BLaER1 treated with 17β-estradiol and CSF1 and Interleukin-3, amounts not matched to agents 10 nM and 100 nM (cell line): ENCODE data around the gene FOXA2.
"Not testable (repeated sequence)": the region's sequence is repeated elsewhere in the genome, so short reads cannot be mapped to it uniquely, and the experiment has no call there.

ENCODE experiments used
- H3K27ac ChIP-seq, 11 experiments: shearing (Covaris generic); formaldehyde crosslinking; 2 replicates each; pipeline ENCODE4 v1.8.1; 2022
- H3K27me3 ChIP-seq, 11 experiments: shearing (Covaris generic); formaldehyde crosslinking; 2 replicates each; pipeline ENCODE4 v1.8.1; 2022
- H3K36me3 ChIP-seq, 11 experiments: shearing (Covaris generic); formaldehyde crosslinking; 2 replicates each; pipeline ENCODE4 v1.8.1; 2022
- H3K4me1 ChIP-seq, 10 experiments: shearing (Covaris generic); formaldehyde crosslinking; 2 replicates each; pipeline ENCODE4 v1.8.1; 2022
- H3K4me2 ChIP-seq, 11 experiments: shearing (Covaris generic); formaldehyde crosslinking; 2 replicates each; pipeline ENCODE4 v1.8.1; 2022
- H3K4me3 ChIP-seq, 10 experiments: shearing (Covaris generic); formaldehyde crosslinking; 2 replicates each; pipeline ENCODE4 v1.8.1; 2022
- H3K9ac ChIP-seq, 11 experiments: shearing (Covaris generic); formaldehyde crosslinking; 2 replicates each; pipeline ENCODE4 v1.8.1; 2022
- H3K9me3 ChIP-seq, 11 experiments: shearing (Covaris generic); formaldehyde crosslinking; replicated peaks in 1 of 11; 2 replicates each; pipeline ENCODE4 v1.8.1; 2022
- H4K20me1 ChIP-seq, 11 experiments: shearing (Covaris generic); formaldehyde crosslinking; 2 replicates each; pipeline ENCODE4 v1.8.1; 2022
- Cebpa-rat ChIP-seq, 11 experiments: shearing (Covaris generic); IDR thresholded peaks; 2 replicates each; pipeline ENCODE4 v1.8.1; 2022

Gene FOXA2

GRCh38 chr20:22557403-22558276, 26.7 kb downstream of the FOXA2 start:
- H3K9ac ChIP-seq, result no peak overlapping the region
- peaks cover 50 to 56% (median 53%) of the 10 kb centered on the region in 11 experiments for H3K27me3 ChIP-seq
- H3K27ac ChIP-seq, result no peak overlapping the region
- TF ChIP-seq Cebpa-rat (IDR thresholded peaks at IDR 0.05), result no peak
- H3K9me3 ChIP-seq, result peaks cover 0 to 21% (median 0%) of the 10 kb centered on the region in 11 experiments; a peak in 9 of 22 replicates
- no peak overlapping the region for H3K4me2 ChIP-seq
- H4K20me1 ChIP-seq, result peaks cover 0 to 11% (median 0%) of the 10 kb centered on the region in 11 experiments; a peak in 4 of 22 replicates
- H3K36me3 ChIP-seq, result no peaks in the 10 kb centered on the region
- no peaks in the 10 kb centered on the region for H3K4me1 ChIP-seq
- no peak overlapping the region for H3K4me3 ChIP-seq

GRCh38 chr20:22556565-22557056, 27.8 kb downstream of the FOXA2 start:
- TF ChIP-seq Cebpa-rat (IDR thresholded peaks at IDR 0.05), result no peak
- Histone ChIP-seq H3K27me3 (peaks cover 39 to 46% (median 43%) of the 10 kb centered on the region in 11 experiments), H3K4me2 (no peak overlapping the region), H3K9me3 (peaks cover 0 to 21% (median 0%) of the 10 kb centered on the region in 11 experiments; a peak in 9 of 22 replicates), H3K36me3 (no peaks in the 10 kb centered on the region), H4K20me1 (peaks cover 0 to 5% (median 0%) of the 10 kb centered on the region in 11 experiments; a peak in 3 of 22 replicates), H3K4me3 (no peak overlapping the region), H3K9ac (no peak overlapping the region), H3K4me1 (no peaks in the 10 kb centered on the region), H3K27ac (no peak overlapping the region)

- Histone ChIP-seq H4K20me1 (peaks cover 0 to 5% (median 0%) of the 10 kb centered on the region in 11 experiments; a peak in 3 of 22 replicates), H3K4me1 (no peaks in the 10 kb centered on the region), H3K4me2 (0 out of 22 replicates have a peak overlapping the region, but pooled peaks of 1 of the 11 experiments have one; percentile 1), H3K27ac (no peak overlapping the region), H3K9me3 (peaks cover 0 to 21% (median 0%) of the 10 kb centered on the region in 11 experiments; a peak in 9 of 22 replicates), H3K27me3 (peaks cover 33 to 39% (median 36%) of the 10 kb centered on the region in 11 experiments), H3K9ac (no peak overlapping the region), H3K36me3 (no peaks in the 10 kb centered on the region), H3K4me3 (no peak overlapping the region)
- no peak for TF ChIP-seq Cebpa-rat (IDR thresholded peaks at IDR 0.05)
These were observed 28.4 kb downstream of the FOXA2 start for GRCh38 chr20:22555791-22556564.

- H3K4me3 ChIP-seq, result no peak overlapping the region
- H3K4me2 ChIP-seq, result no peak overlapping the region
- H3K9me3 ChIP-seq, result peaks cover 3 to 29% (median 9%) of the 10 kb centered on the region in 11 experiments
- H3K27ac ChIP-seq, result no peak overlapping the region
- H3K4me1 ChIP-seq, result no peaks in the 10 kb centered on the region
- H4K20me1 ChIP-seq, result no peaks in the 10 kb centered on the region; a peak in 1 of 22 replicates
- peaks cover 17 to 24% (median 21%) of the 10 kb centered on the region in 11 experiments for H3K27me3 ChIP-seq
- H3K36me3 ChIP-seq, result peaks cover 0 to under 1% (median 0%) of the 10 kb centered on the region in 11 experiments; a peak in 1 of 22 replicates
- no peak overlapping the region for H3K9ac ChIP-seq
- no peak for TF ChIP-seq Cebpa-rat (IDR thresholded peaks at IDR 0.05)
These were observed 30.0 kb downstream of the FOXA2 start for GRCh38 chr20:22554391-22554790.

GRCh38 chr20:22550514-22550913, 33.9 kb downstream of the FOXA2 start:
- H4K20me1 ChIP-seq, H3K27me3 ChIP-seq, H3K9ac ChIP-seq, H3K4me3 ChIP-seq, H3K4me2 ChIP-seq, H3K36me3 ChIP-seq, H3K27ac ChIP-seq: not testable (repeated sequence)
- H3K4me1 ChIP-seq, result peaks cover 19 to 31% (median 23%) of the 10 kb centered on the region in 10 experiments
- H3K9me3 ChIP-seq, result peaks cover 10 to 38% (median 23%) of the 10 kb centered on the region in 11 experiments

- Histone ChIP-seq H3K4me3 (no peak overlapping the region), H3K36me3 (peaks cover 0 to 4% (median 0%) of the 10 kb centered on the region in 11 experiments; a peak in 1 of 22 replicates), H3K27ac (peak overlapping the region in 1 of 11 experiments; percentile 63; a peak in 1 of 22 replicates), H3K4me2 (peak overlapping the region in 5 of 11 experiments; percentile 32 to 86 (median 80); a peak in 6 of 22 replicates), H4K20me1 (no peaks in the 10 kb centered on the region), H3K27me3 (no peaks in the 10 kb centered on the region), H3K9ac (no peak overlapping the region), H3K9me3 (peaks cover 8 to 30% (median 23%) of the 10 kb centered on the region in 11 experiments), H3K4me1 (peaks cover 19 to 55% (median 36%) of the 10 kb centered on the region in 10 experiments)
- no peak for TF ChIP-seq Cebpa-rat (IDR thresholded peaks at IDR 0.05)
These were observed 36.3 kb downstream of the FOXA2 start for GRCh38 chr20:22548040-22548439.

GRCh38 chr20:22546344-22546743, 38.0 kb downstream of the FOXA2 start:
- Histone ChIP-seq H3K36me3 (peaks cover 0 to 4% (median 0%) of the 10 kb centered on the region in 11 experiments; a peak in 1 of 22 replicates), H3K9ac (peak overlapping the region in 7 of 11 experiments; percentile 4 to 46 (median 19); a peak in 6 of 22 replicates), H4K20me1 (no peaks in the 10 kb centered on the region), H3K4me1 (peaks cover 19 to 55% (median 36%) of the 10 kb centered on the region in 10 experiments), H3K4me2 (peak overlapping the region; percentile 59 to 86 (median 72)), H3K27me3 (no peaks in the 10 kb centered on the region), H3K27ac (peak overlapping the region in 9 of 11 experiments; percentile 39 to 79 (median 56); a peak in 17 of 22 replicates), H3K4me3 (peak overlapping the region in 1 of 10 experiments; percentile 29; a peak in 3 of 20 replicates), H3K9me3 (peaks cover 8 to 30% (median 23%) of the 10 kb centered on the region in 11 experiments)
- TF ChIP-seq Cebpa-rat (IDR thresholded peaks at IDR 0.05), result peak in 4 of 11 experiments; percentile 5 to 57 (median 34); a peak in 4 of 22 replicates

- peaks cover 19 to 55% (median 36%) of the 10 kb centered on the region in 10 experiments for H3K4me1 ChIP-seq
- H3K4me2 ChIP-seq, result peak overlapping the region in 7 of 11 experiments; percentile 32 to 86 (median 73); a peak in 11 of 22 replicates
- no peak overlapping the region for H3K4me3 ChIP-seq
- peak overlapping the region in 3 of 11 experiments; percentile 25 to 79 (median 63); a peak in 5 of 22 replicates for H3K27ac ChIP-seq
- no peak for TF ChIP-seq Cebpa-rat (IDR thresholded peaks at IDR 0.05)
- no peak overlapping the region for H3K9ac ChIP-seq
- peaks cover 8 to 27% (median 21%) of the 10 kb centered on the region in 11 experiments for H3K9me3 ChIP-seq
- H3K36me3 ChIP-seq, result peaks cover 0 to 4% (median 0%) of the 10 kb centered on the region in 11 experiments; a peak in 1 of 22 replicates
- H3K27me3 ChIP-seq, result no peaks in the 10 kb centered on the region
- H4K20me1 ChIP-seq, result no peaks in the 10 kb centered on the region
These were observed 39.3 kb downstream of the FOXA2 start for GRCh38 chr20:22545045-22545444.
